Measurements from ENCODE around the gene TMEM108.

Gene TMEM108

GRCh38 chr3:133236901-133237300 lies 198.7 kb downstream of the TMEM108 start:
- H3K27ac Mint-ChIP-seq, result no peak overlapping the region
- no peak overlapping the region for H3K4me3 Mint-ChIP-seq
- no peaks in the 10 kb centered on the region for H3K4me1 Mint-ChIP-seq (ENCODE audit: low read depth)
- no peaks in the 10 kb centered on the region for H3K27me3 Mint-ChIP-seq (ENCODE audit: low read depth)
- H3K36me3 Mint-ChIP-seq (ENCODE audit: low read depth), result no peaks in the 10 kb centered on the region
- no peaks in the 10 kb centered on the region for H3K9me3 Mint-ChIP-seq

- no peaks in the 10 kb centered on the region for H3K9me3 Mint-ChIP-seq
- H3K4me3 Mint-ChIP-seq, result no peak overlapping the region
- no peaks in the 10 kb centered on the region for H3K4me1 Mint-ChIP-seq (ENCODE audit: low read depth)
- H3K27ac Mint-ChIP-seq, result no peak overlapping the region
- no peaks in the 10 kb centered on the region for H3K27me3 Mint-ChIP-seq (ENCODE audit: low read depth)
- no peaks in the 10 kb centered on the region for H3K36me3 Mint-ChIP-seq (ENCODE audit: low read depth)
These were observed 199.2 kb downstream of the TMEM108 start for GRCh38 chr3:133237380-133237779.

- no peaks in the 10 kb centered on the region for H3K27me3 Mint-ChIP-seq (ENCODE audit: low read depth)
- no peaks in the 10 kb centered on the region for H3K36me3 Mint-ChIP-seq (ENCODE audit: low read depth)
- H3K4me3 Mint-ChIP-seq, result no peak overlapping the region
- no peak overlapping the region for H3K27ac Mint-ChIP-seq
- H3K4me1 Mint-ChIP-seq (ENCODE audit: low read depth), result no peaks in the 10 kb centered on the region
- no peaks in the 10 kb centered on the region for H3K9me3 Mint-ChIP-seq
These were observed 199.8 kb downstream of the TMEM108 start for GRCh38 chr3:133238015-133238414.

- no peaks in the 10 kb centered on the region for H3K36me3 Mint-ChIP-seq (ENCODE audit: low read depth)
- no peak overlapping the region for H3K4me3 Mint-ChIP-seq
- no peaks in the 10 kb centered on the region for H3K9me3 Mint-ChIP-seq
- H3K27me3 Mint-ChIP-seq (ENCODE audit: low read depth), result peaks cover 4% of the 10 kb centered on the region
- no peak overlapping the region for H3K27ac Mint-ChIP-seq
- H3K4me1 Mint-ChIP-seq (ENCODE audit: low read depth), result no peaks in the 10 kb centered on the region
These were observed 207.9 kb downstream of the TMEM108 start for GRCh38 chr3:133246119-133246518.

- no peaks in the 10 kb centered on the region for H3K9me3 Mint-ChIP-seq
- no peaks in the 10 kb centered on the region for H3K4me1 Mint-ChIP-seq (ENCODE audit: low read depth)
- H3K27me3 Mint-ChIP-seq (ENCODE audit: low read depth), result peaks cover 4% of the 10 kb centered on the region
- no peak overlapping the region for H3K4me3 Mint-ChIP-seq
- H3K27ac Mint-ChIP-seq, result no peak overlapping the region
- no peaks in the 10 kb centered on the region for H3K36me3 Mint-ChIP-seq (ENCODE audit: low read depth)
These were observed 208.6 kb downstream of the TMEM108 start for GRCh38 chr3:133246773-133247172.

DNA sequence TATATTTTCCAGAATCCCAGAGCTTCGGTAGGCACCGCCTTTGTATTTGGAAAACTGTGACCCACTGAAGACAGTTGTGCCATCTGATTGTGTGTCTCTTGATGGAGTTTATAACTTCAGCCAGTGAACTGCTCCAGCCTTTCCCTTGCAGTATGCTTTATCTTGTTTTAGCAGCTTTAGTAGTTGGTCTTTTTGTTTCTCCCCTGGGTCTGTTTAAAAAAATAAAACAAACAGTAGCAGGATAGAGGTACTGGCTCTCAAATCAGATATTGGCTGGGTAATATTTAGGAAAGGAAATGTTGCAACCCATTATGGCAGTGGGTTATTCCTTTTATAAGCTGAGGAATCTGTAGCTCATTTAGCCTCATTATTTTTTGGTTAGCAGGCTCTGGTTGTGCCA lies 210.2 kb downstream of the TMEM108 start:
- Mint-ChIP-seq H3K36me3 (ENCODE audit: low read depth) (no peaks in the 10 kb centered on the region), H3K27ac (no peak overlapping the region), H3K4me1 (ENCODE audit: low read depth) (no peaks in the 10 kb centered on the region), H3K27me3 (ENCODE audit: low read depth) (peaks cover 4% of the 10 kb centered on the region), H3K9me3 (no peaks in the 10 kb centered on the region), H3K4me3 (no peak overlapping the region)

DNA sequence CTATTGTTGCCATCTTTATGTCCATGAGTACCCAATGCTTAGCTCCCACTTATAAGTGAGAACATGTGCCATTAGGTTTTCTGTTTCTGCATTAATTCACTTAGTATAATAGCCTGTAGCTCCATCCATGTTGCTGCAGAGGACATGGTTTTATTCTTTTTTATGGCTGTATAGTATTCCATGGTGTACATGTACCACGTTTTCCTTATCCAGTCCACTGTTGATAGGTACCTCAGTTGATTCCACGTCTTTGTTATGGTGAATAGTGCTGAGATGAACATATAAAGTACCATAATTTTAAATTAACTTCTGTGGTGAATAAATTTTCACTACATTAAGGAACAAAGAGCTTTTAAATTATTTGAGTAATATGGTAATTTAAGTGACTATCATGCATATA lies 211.3 kb downstream of the TMEM108 start:
- Mint-ChIP-seq H3K27me3 (ENCODE audit: low read depth) (peaks cover 4% of the 10 kb centered on the region), H3K4me3 (no peak overlapping the region), H3K27ac (no peak overlapping the region), H3K9me3 (no peaks in the 10 kb centered on the region), H3K36me3 (ENCODE audit: low read depth) (no peaks in the 10 kb centered on the region), H3K4me1 (ENCODE audit: low read depth) (no peaks in the 10 kb centered on the region)

GRCh38 chr3:133254151-133254550 lies 216.0 kb downstream of the TMEM108 start:
- Mint-ChIP-seq H3K27ac (no peak overlapping the region), H3K9me3 (no peaks in the 10 kb centered on the region), H3K4me1 (ENCODE audit: low read depth) (no peaks in the 10 kb centered on the region), H3K36me3 (ENCODE audit: low read depth) (no peaks in the 10 kb centered on the region), H3K4me3 (no peak overlapping the region), H3K27me3 (ENCODE audit: low read depth) (no peaks in the 10 kb centered on the region)

DNA sequence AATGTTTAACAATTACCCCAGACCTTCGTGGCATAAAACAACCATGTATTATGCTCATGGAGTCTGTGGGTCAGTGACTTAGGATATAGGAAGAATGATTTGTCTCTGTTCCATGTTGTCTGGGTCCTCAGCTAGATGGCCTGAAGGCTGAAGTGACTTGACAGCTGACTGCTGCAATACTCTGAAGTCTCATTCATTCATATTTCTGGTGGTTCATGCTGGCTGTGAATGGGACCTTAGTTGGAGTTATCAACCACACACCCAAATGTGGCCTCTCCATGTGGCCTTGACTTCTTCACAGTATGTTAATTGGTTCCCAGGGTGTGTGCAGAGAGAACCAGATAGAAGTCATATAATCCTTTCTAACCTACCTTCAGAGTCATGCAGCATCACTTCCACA lies 216.5 kb downstream of the TMEM108 start:
- Mint-ChIP-seq H3K4me1 (ENCODE audit: low read depth) (no peaks in the 10 kb centered on the region), H3K36me3 (ENCODE audit: low read depth) (no peaks in the 10 kb centered on the region), H3K4me3 (no peak overlapping the region), H3K27ac (no peak overlapping the region), H3K9me3 (no peaks in the 10 kb centered on the region), H3K27me3 (ENCODE audit: low read depth) (no peaks in the 10 kb centered on the region)

- Mint-ChIP-seq H3K9me3 (no peaks in the 10 kb centered on the region), H3K27me3 (ENCODE audit: low read depth) (no peaks in the 10 kb centered on the region), H3K4me1 (ENCODE audit: low read depth) (no peaks in the 10 kb centered on the region), H3K27ac (no peak overlapping the region), H3K36me3 (ENCODE audit: low read depth) (no peaks in the 10 kb centered on the region), H3K4me3 (no peak overlapping the region)
These were observed 218.7 kb downstream of the TMEM108 start for GRCh38 chr3:133256787-133257483.

DNA sequence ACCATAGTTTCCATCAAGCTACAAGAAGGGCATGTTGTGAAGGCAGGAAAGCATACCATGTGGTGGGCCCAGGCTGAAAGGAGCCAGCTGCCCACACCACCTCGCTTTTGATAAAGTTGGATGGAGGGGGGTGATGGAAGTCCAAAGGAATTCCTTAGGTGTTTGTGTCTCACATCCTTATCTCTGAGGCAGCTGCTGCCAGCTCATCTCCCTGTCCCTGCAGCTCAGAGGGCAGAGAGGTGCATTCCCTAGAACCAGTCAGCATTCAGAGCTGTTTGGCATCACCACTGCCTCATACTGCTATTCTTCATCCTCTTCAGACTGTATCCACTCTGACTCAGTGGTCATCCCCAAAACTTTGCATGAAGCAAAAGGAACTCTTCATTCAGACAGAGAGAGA lies 220.2 kb downstream of the TMEM108 start:
- peaks cover 4% of the 10 kb centered on the region for H3K27me3 Mint-ChIP-seq (ENCODE audit: low read depth)
- no peaks in the 10 kb centered on the region for H3K36me3 Mint-ChIP-seq (ENCODE audit: low read depth)
- no peaks in the 10 kb centered on the region for H3K9me3 Mint-ChIP-seq
- no peak overlapping the region for H3K4me3 Mint-ChIP-seq
- H3K27ac Mint-ChIP-seq, result no peak overlapping the region
- no peaks in the 10 kb centered on the region for H3K4me1 Mint-ChIP-seq (ENCODE audit: low read depth)

DNA sequence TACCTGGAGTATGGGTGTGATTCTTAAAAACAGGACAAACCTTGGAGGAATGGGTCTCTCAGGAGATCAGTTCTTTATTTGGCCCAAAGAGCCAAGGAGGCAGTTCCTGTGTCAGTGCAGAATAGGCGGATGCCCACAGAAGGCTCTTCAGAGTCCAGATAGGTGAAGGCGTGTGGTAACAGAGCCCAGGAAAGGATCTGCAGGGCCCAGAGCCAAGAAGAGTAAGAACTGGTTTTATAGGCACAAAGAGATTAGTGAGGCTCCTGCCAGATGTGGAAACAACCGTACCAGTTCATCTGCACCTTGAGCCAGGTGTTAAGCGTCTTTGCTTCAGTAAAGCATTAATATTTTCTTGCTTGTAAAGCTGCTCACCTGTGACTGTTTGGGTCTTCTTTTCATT lies 221.6 kb downstream of the TMEM108 start:
- Mint-ChIP-seq H3K36me3 (ENCODE audit: low read depth) (no peaks in the 10 kb centered on the region), H3K4me3 (no peak overlapping the region), H3K27me3 (ENCODE audit: low read depth) (peaks cover 4% of the 10 kb centered on the region), H3K4me1 (ENCODE audit: low read depth) (no peaks in the 10 kb centered on the region), H3K27ac (no peak overlapping the region), H3K9me3 (no peaks in the 10 kb centered on the region)

- no peak overlapping the region for H3K4me3 Mint-ChIP-seq
- H3K36me3 Mint-ChIP-seq (ENCODE audit: low read depth), result no peaks in the 10 kb centered on the region
- no peaks in the 10 kb centered on the region for H3K4me1 Mint-ChIP-seq (ENCODE audit: low read depth)
- no peaks in the 10 kb centered on the region for H3K9me3 Mint-ChIP-seq
- peaks cover 9% of the 10 kb centered on the region for H3K27me3 Mint-ChIP-seq (ENCODE audit: low read depth)
- no peak overlapping the region for H3K27ac Mint-ChIP-seq
These were observed 224.1 kb downstream of the TMEM108 start for GRCh38 chr3:133262333-133262732.

GRCh38 chr3:133264920-133265319 lies 226.7 kb downstream of the TMEM108 start:
- H3K9me3 Mint-ChIP-seq, result no peaks in the 10 kb centered on the region
- H3K36me3 Mint-ChIP-seq (ENCODE audit: low read depth), result no peaks in the 10 kb centered on the region
- H3K27ac Mint-ChIP-seq, result no peak overlapping the region
- peaks cover 9% of the 10 kb centered on the region for H3K27me3 Mint-ChIP-seq (ENCODE audit: low read depth)
- H3K4me1 Mint-ChIP-seq (ENCODE audit: low read depth), result no peaks in the 10 kb centered on the region
- no peak overlapping the region for H3K4me3 Mint-ChIP-seq

DNA sequence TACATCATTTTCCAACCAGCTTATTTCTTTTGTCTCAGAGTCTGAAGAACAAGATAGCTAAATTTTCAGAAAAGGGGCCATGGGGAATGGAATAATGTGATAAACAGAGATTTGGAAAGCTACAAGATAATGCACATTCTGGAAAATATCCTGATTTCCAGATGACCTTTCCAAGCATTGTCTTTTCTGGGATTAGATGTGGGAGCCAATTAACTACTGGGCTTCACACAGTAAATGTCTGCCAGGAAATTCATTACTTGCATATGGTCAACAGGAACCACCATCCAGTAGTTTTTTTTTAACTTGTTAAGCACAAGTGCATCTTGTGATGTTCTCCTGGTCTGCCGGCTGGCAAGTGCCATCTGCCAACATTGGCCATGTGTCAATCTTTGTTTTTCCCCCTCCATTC lies 230.5 kb downstream of the TMEM108 start:
- no peak overlapping the region for H3K27ac Mint-ChIP-seq
- no peaks in the 10 kb centered on the region for H3K9me3 Mint-ChIP-seq
- no peaks in the 10 kb centered on the region for H3K4me1 Mint-ChIP-seq (ENCODE audit: low read depth)
- H3K27me3 Mint-ChIP-seq (ENCODE audit: low read depth), result peaks cover 5% of the 10 kb centered on the region
- H3K36me3 Mint-ChIP-seq (ENCODE audit: low read depth), result no peaks in the 10 kb centered on the region
- no peak overlapping the region for H3K4me3 Mint-ChIP-seq

- H3K36me3 Mint-ChIP-seq (ENCODE audit: low read depth), result no peaks in the 10 kb centered on the region
- H3K27ac Mint-ChIP-seq, result no peak overlapping the region
- no peak overlapping the region for H3K4me3 Mint-ChIP-seq
- no peaks in the 10 kb centered on the region for H3K4me1 Mint-ChIP-seq (ENCODE audit: low read depth)
- peaks cover 5% of the 10 kb centered on the region for H3K27me3 Mint-ChIP-seq (ENCODE audit: low read depth)
- no peaks in the 10 kb centered on the region for H3K9me3 Mint-ChIP-seq
These were observed 231.2 kb downstream of the TMEM108 start for GRCh38 chr3:133269393-133269792.
